C4-2B (cell line): ENCODE results near the gene PGS1.

Source experiments
- H3K27ac ChIP-seq: fragments of 450-650 bp; 2 replicates; pipeline ENCODE4 v1.5.1; 2017
- ZFX ChIP-seq: fragments of 450-650 bp; IDR thresholded peaks from 2 replicates; pipeline ENCODE4 v1.6.1; 2017
- TF ChIP-seq, protein P1 (sequence below): fragments of 450-650 bp; conservative IDR thresholded peaks from 2 replicates; pipeline ENCODE4 v1.5.1; 2017; ENCODE audit warnings: mild to moderate bottlenecking

PGS1 gene

GRCh38 chr17:78393575-78393974 lies 15.1 kb downstream of the PGS1 start:
- TF ChIP-seq, protein P1, sequence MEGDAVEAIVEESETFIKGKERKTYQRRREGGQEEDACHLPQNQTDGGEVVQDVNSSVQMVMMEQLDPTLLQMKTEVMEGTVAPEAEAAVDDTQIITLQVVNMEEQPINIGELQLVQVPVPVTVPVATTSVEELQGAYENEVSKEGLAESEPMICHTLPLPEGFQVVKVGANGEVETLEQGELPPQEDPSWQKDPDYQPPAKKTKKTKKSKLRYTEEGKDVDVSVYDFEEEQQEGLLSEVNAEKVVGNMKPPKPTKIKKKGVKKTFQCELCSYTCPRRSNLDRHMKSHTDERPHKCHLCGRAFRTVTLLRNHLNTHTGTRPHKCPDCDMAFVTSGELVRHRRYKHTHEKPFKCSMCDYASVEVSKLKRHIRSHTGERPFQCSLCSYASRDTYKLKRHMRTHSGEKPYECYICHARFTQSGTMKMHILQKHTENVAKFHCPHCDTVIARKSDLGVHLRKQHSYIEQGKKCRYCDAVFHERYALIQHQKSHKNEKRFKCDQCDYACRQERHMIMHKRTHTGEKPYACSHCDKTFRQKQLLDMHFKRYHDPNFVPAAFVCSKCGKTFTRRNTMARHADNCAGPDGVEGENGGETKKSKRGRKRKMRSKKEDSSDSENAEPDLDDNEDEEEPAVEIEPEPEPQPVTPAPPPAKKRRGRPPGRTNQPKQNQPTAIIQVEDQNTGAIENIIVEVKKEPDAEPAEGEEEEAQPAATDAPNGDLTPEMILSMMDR = no peak
- TF ChIP-seq ZFX = no peak
- no peak overlapping the region for H3K27ac ChIP-seq

- no peak for TF ChIP-seq ZFX
- TF ChIP-seq, protein P1 = no peak
- H3K27ac ChIP-seq = no peak overlapping the region
Observed at GRCh38 chr17:78394209-78394608, 15.8 kb downstream of the PGS1 start.

GRCh38 chr17:78395155-78395554 lies 16.7 kb downstream of the PGS1 start:
- no peak overlapping the region for H3K27ac ChIP-seq
- no peak for TF ChIP-seq ZFX
- TF ChIP-seq, protein P1 = no peak

- TF ChIP-seq ZFX = no peak
- TF ChIP-seq, protein P1 = no peak
- H3K27ac ChIP-seq = no peak overlapping the region; the same call in 1 of the 2 replicates
Observed at GRCh38 chr17:78396441-78397337, 18.2 kb downstream of the PGS1 start.

DNA sequence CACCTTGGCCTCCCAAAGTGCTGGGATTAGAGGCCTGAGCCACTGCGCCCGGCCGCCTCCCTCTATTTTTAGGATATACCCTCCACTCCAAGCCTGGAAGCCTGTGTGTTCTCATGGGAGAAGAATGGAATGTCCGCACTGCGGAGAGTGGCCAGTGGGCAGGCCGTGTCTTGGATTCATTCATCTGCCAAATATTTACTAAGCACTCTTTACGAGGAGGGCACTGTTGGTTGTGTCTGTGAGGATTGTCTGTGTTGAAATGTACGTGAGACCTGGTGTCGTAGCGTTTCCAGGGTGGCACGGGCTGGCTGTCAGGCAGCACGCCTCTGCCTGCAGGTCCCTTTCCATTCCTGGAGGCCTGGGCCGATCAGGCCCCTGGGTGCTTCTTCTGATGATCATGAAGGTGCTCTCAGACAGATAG lies 19.2 kb downstream of the PGS1 start:
- H3K27ac ChIP-seq = no peak overlapping the region
- TF ChIP-seq, protein P1 = no peak
- no peak for TF ChIP-seq ZFX

DNA sequence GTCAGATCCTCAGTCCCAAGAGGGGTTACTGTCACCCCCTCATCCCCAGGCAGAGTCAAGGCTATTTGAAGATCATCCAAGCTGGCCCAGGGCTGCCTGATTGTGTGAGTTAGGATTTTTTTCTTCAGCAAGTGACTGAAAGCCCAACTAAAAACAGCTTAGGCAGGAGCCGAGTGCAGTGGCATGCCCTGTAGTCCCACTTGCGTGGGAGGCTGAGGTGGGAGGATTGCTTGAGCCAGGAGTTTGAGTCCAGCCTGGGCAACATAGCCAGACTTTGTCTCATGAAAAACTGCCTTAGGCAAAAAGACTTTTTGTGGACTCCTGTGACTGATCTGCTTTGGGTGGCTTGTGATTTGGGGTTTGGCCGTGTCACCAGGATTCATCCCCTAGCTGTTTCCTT lies 19.9 kb downstream of the PGS1 start:
- H3K27ac ChIP-seq = no peak overlapping the region
- TF ChIP-seq, protein P1 = no peak
- TF ChIP-seq ZFX = no peak

DNA sequence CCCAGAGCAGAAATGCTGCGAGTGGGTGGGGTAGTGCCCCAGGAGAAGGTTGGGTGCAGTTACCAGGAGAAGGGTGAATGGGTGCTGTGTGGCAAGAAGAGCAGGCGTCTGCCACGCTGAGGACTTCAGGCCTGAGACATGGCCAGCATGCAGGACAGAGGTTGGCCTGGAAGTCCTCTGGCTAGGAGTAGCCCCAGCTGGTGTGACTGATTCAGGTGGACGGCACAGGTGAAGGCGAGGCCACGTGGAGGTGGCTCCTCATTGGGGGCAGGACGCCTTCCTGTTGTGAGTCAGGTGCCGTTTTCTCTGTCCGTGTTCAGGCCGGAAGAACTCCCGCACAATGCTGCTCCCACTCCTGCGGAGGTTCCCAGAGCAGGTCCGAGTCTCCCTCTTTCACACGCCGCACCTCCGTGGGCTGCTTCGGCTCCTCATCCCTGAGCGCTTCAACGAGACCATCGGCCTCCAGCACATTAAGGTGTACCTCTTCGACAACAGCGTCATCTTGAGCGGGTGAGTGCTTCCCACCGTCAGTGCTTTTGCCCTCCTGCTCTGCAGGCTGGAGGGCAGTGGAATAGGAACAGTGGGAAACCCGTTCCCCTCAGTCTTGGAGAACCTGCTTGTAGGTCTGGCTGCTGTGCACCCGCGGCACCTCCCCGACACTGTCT lies 20.7 kb downstream of the PGS1 start:
- H3K27ac ChIP-seq = no peak overlapping the region
- no peak for TF ChIP-seq ZFX
- TF ChIP-seq, protein P1 = no peak
